Ascending aorta (tissue), 2 donors: Measurements from ENCODE around the gene KCNN3. TPM values are rescaled to one million over a fixed set of nuclear protein-coding genes. Genes with fewer than 3 reads are reported as not detected.

ENCODE experiments used
- DNase-seq, 2 donors: peaks; one replicate each; pipeline ENCODE4 v3.0.0-alpha.2; 2019; ENCODE audit warnings: low spot score in 2 of 2
- H3K27ac ChIP-seq, 2 donors: fragments of 200-600 bp; sonication (generic); one replicate each; pipeline ENCODE4 v1.5.1; 2016 to 2017; ENCODE audit warnings: mild to moderate bottlenecking in 1 of 2
- H3K27me3 ChIP-seq: fragments of 200-600 bp; sonication (generic); one replicate; pipeline ENCODE4 v1.5.1; 2017
- H3K36me3 ChIP-seq, 2 donors: fragments of 200-600 bp; sonication (generic); one replicate each; pipeline ENCODE4 v1.5.1; 2016
- H3K4me1 ChIP-seq, 2 donors: fragments of 200-600 bp; sonication (generic); one replicate each; pipeline ENCODE4 v1.5.1; 2016 to 2017; ENCODE audit warnings: mild to moderate bottlenecking in 1 of 2
- H3K4me3 ChIP-seq, 2 donors: fragments of 200-600 bp; sonication (generic); one replicate each; pipeline ENCODE4 v1.5.1; 2016 to 2017; ENCODE audit warnings: mild to moderate bottlenecking in 1 of 2
- H3K9me3 ChIP-seq, 2 donors: fragments of 200-600 bp; sonication (generic); one replicate each; pipeline ENCODE4 v1.5.1; 2016
- intact Hi-C: fragments of 100-400 bp; cut with DNase I; formaldehyde crosslinking; loops from one replicate; pipeline ENCODE4 v1.15.1; 2023
- total RNA-seq: library from RNA; depleted of rRNA; stranded (reverse); fragments of >200 nt; gene quantifications from one replicate; pipeline ENCODE4 v1.1.0, GENCODE V29; 2016
- TF ChIP-seq, protein P1 (sequence below), 3 experiments: fragments of 200-600 bp in 2 of 3; fragments of 450-650 bp in 1 of 3; sonication (generic) in 2 of 3; IDR thresholded peaks; one replicate each; pipeline ENCODE4 v1.5.1; 2016 to 2019; ENCODE audit warnings: antibody characterized with exemption in 3 of 3, mild to moderate bottlenecking in 1 of 3, moderate library complexity in 1 of 3

The KCNN3 gene
- total RNA-seq, 1 donor from 2014 or later = 24.6 TPM

GRCh38 chr1:154884869-154885701, 15.0 kb upstream of the KCNN3 start:
- TF ChIP-seq, protein P1, sequence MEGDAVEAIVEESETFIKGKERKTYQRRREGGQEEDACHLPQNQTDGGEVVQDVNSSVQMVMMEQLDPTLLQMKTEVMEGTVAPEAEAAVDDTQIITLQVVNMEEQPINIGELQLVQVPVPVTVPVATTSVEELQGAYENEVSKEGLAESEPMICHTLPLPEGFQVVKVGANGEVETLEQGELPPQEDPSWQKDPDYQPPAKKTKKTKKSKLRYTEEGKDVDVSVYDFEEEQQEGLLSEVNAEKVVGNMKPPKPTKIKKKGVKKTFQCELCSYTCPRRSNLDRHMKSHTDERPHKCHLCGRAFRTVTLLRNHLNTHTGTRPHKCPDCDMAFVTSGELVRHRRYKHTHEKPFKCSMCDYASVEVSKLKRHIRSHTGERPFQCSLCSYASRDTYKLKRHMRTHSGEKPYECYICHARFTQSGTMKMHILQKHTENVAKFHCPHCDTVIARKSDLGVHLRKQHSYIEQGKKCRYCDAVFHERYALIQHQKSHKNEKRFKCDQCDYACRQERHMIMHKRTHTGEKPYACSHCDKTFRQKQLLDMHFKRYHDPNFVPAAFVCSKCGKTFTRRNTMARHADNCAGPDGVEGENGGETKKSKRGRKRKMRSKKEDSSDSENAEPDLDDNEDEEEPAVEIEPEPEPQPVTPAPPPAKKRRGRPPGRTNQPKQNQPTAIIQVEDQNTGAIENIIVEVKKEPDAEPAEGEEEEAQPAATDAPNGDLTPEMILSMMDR (IDR thresholded peaks at IDR 0.05) = no peak
- H3K36me3 ChIP-seq = no peaks in the 10 kb centered on the region
- no peak overlapping the region for H3K4me3 ChIP-seq
- DNase-seq = peak in 1 of 2 donors; percentile 13
- H3K27me3 ChIP-seq = no peaks in the 10 kb centered on the region
- no peaks in the 10 kb centered on the region for H3K4me1 ChIP-seq
- H3K27ac ChIP-seq = no peak overlapping the region
- H3K9me3 ChIP-seq = no peaks in the 10 kb centered on the region
- intact Hi-C loops = no loop called here

GRCh38 chr1:154883919-154884868, 14.1 kb upstream of the KCNN3 start:
- intact Hi-C loops = no loop called here
- H3K9me3 ChIP-seq = no peaks in the 10 kb centered on the region
- no peak overlapping the region for H3K27ac ChIP-seq

DNA sequence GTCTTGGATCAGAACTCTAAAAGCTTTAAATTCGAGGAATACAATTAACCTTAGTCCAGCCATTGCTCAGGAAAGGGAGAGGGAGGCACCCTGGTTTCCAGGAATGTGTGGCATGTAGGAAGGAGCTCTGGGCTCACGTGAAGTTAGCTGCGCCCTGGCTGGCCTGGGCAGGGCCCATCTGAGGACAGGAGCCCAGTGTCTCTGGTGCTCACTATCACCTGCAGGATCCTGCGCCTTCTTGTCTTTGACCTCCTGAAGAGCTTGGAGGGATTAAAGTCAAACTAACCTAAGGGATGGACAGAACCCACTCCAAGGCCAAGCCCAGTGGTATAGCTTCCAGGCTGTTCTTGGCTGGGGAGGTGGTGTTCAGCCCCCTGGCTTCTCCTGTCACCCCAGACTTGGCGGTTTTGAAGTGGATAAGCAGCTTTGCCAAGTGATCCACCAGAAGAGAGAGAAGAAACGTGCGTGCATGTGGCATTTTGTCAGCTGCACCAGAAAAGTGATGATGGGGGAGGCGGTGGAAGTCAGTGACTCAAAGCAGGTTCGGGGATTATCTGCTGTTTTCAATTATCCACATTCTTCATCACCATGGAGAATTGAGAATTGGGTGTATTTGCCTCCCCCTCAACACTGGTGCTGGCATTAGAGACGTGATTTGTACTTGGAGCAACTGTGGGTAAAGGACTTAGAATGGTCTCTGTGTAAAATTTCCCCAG, 11.9 kb upstream of the KCNN3 start:
- TF ChIP-seq, protein P1 (IDR thresholded peaks at IDR 0.05) = no peak
- H3K27ac ChIP-seq = no peak overlapping the region
- H3K9me3 ChIP-seq = no peaks in the 10 kb centered on the region
- intact Hi-C loops = no loop called here
- H3K36me3 ChIP-seq = no peaks in the 10 kb centered on the region
- H3K4me1 ChIP-seq = no peaks in the 10 kb centered on the region
- no peaks in the 10 kb centered on the region for H3K27me3 ChIP-seq
- H3K4me3 ChIP-seq = no peak overlapping the region
- DNase-seq = peak in 1 of 2 donors; percentile 41

More at GRCh38 chr1:154883919-154884868, 14.1 kb upstream of the KCNN3 start:
- Histone ChIP-seq H3K27me3 (no peaks in the 10 kb centered on the region), H3K36me3 (no peaks in the 10 kb centered on the region), H3K4me1 (no peaks in the 10 kb centered on the region), H3K4me3 (no peak overlapping the region)
- TF ChIP-seq, protein P1 (IDR thresholded peaks at IDR 0.05) = no peak
- DNase-seq = peak in 1 of 2 donors; percentile 49

DNA sequence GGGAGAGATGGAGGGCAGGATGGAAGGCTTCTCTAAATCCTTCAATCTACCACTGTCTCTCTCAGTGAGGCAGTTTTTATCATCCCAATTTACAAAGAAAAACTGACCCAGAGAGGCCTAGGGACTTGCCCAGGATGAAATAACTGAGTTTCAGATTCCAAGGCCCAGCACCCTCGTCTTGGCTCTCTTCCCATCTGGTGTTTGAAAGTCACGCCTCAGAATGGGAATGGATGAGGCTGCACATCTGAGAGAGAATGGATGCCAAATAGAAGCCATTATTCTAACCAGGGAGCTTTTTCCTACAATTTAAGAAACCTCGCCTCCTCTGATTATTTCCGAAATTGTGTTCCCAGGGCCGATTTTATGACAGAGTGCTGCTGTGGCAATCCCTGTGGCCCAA, 10.6 kb upstream of the KCNN3 start:
- DNase-seq = peak in 1 of 2 donors; percentile 48
- no peaks in the 10 kb centered on the region for H3K9me3 ChIP-seq
- no peaks in the 10 kb centered on the region for H3K4me1 ChIP-seq
- no peak overlapping the region for H3K27ac ChIP-seq
- H3K36me3 ChIP-seq = no peaks in the 10 kb centered on the region
- TF ChIP-seq, protein P1 (IDR thresholded peaks at IDR 0.05) = no peak
- intact Hi-C loops = no loop called here
- H3K4me3 ChIP-seq = no peak overlapping the region
- H3K27me3 ChIP-seq = no peaks in the 10 kb centered on the region

GRCh38 chr1:154879038-154879421, 8.9 kb upstream of the KCNN3 start:
- no peak overlapping the region for H3K27ac ChIP-seq
- no peaks in the 10 kb centered on the region for H3K4me1 ChIP-seq
- intact Hi-C loops = no loop called here
- no peaks in the 10 kb centered on the region for H3K27me3 ChIP-seq
- no peaks in the 10 kb centered on the region for H3K36me3 ChIP-seq
- H3K9me3 ChIP-seq = no peaks in the 10 kb centered on the region
- no peak for DNase-seq
- TF ChIP-seq, protein P1 (IDR thresholded peaks at IDR 0.05) = no peak
- H3K4me3 ChIP-seq = no peak overlapping the region
